Activated CD4-positive, alpha-beta T cell treated with anti-CD3 and anti-CD28 coated beads for 36 hours (primary cell): ENCODE data around the gene CFAP46. TPM values are rescaled to one million over a fixed set of nuclear protein-coding genes. Genes with fewer than 3 reads are reported as not detected.
"Not testable (repeated sequence)": the region's sequence is repeated elsewhere in the genome, so short reads cannot be mapped to it uniquely, and the experiment has no call there.

Experiments used
- ATAC-seq: fragments of 200-7000 bp; cut with Tn5 transposase; one replicate; pipeline ENCODE4 v1.10.0; 2021; ENCODE audit warnings: mild to moderate bottlenecking, moderate library complexity
- CTCF ChIA-PET: fragments of 350-600 bp; sonication (Branson Sonifier 250); formaldehyde crosslinking; loops from one replicate; lab custom pipeline; 2021; ENCODE audit warnings: antibody characterized with exemption; lab: Charles Lee
- POLR2A ChIA-PET: fragments of 350-600 bp; sonication (Branson Sonifier 250); formaldehyde crosslinking; loops from one replicate; lab custom pipeline; 2021; ENCODE audit warnings: antibody characterized with exemption, inconsistent platforms; lab: Charles Lee
- DNase-seq: peaks from one replicate; pipeline ENCODE4 v3.0.0-alpha.2; 2020
- H3K27ac Mint-ChIP-seq: one replicate; pipeline ENCODE4 v1.8.0; 2021; ENCODE audit warnings: mixed read lengths
- H3K27me3 Mint-ChIP-seq: one replicate; pipeline ENCODE4 v1.8.0; 2021; ENCODE audit warnings: mixed read lengths
- H3K36me3 Mint-ChIP-seq: one replicate; pipeline ENCODE4 v1.8.0; 2021; ENCODE audit warnings: low read depth, mixed read lengths
- H3K4me1 Mint-ChIP-seq: one replicate; pipeline ENCODE4 v1.8.0; 2021; ENCODE audit warnings: mixed read lengths
- H3K4me3 Mint-ChIP-seq: one replicate; pipeline ENCODE4 v1.8.0; 2021; ENCODE audit warnings: mild to moderate bottlenecking, moderate library complexity, mixed read lengths
- H3K9me3 Mint-ChIP-seq: one replicate; pipeline ENCODE4 v1.8.0; 2021; ENCODE audit warnings: low read depth, mixed read lengths
- intact Hi-C, 2 experiments: fragments of 100-400 bp; cut with DNase I in 1 of 2; cut with micrococcal nuclease in 1 of 2; formaldehyde crosslinking; loops; one replicate each; pipeline versions ENCODE4 v1.14.2 to v1.15.1; 2022 to 2024; cut with DNase I, micrococcal nuclease
- total RNA-seq, 2 experiments: library from RNA; stranded (reverse); gene quantifications; one replicate each; pipeline ENCODE4 v1.2.3, GENCODE V29; 2021

CFAP46 gene
- total RNA-seq, 2 experiments from 2014 or later, result 0.16 to 0.21 TPM

- ChIA-PET POLR2A (no interaction called here), CTCF (interaction anchor here (0.9 kb wide), 1 partner anchor 34 kb away, joined by 3 read pairs; no protein-coding TSS in a partner anchor)
- Mint-ChIP-seq H3K36me3 (no peaks in the 10 kb centered on the region), H3K4me3 (no peak overlapping the region), H3K27me3 (no peaks in the 10 kb centered on the region), H3K27ac (no peak overlapping the region), H3K9me3 (no peaks in the 10 kb centered on the region), H3K4me1 (no peaks in the 10 kb centered on the region)
- intact Hi-C loops, result no loop called here
- ATAC-seq, result no peak
- no peak for DNase-seq
These were observed 140.3 kb downstream of the CFAP46 start for GRCh38 chr10:132802048-132802447.

- intact Hi-C loops, result no loop called here
- no peak overlapping the region for H3K27ac Mint-ChIP-seq
- no peak overlapping the region for H3K4me3 Mint-ChIP-seq
- H3K9me3 Mint-ChIP-seq, result no peaks in the 10 kb centered on the region
- ChIA-PET POLR2A (no interaction called here), CTCF (no interaction called here)
- DNase-seq (no peak), ATAC-seq (no peak)
- no peaks in the 10 kb centered on the region for H3K27me3 Mint-ChIP-seq
- H3K4me1 Mint-ChIP-seq, result no peaks in the 10 kb centered on the region
- no peaks in the 10 kb centered on the region for H3K36me3 Mint-ChIP-seq
These were observed 142.5 kb downstream of the CFAP46 start for GRCh38 chr10:132799865-132800264.

- no peak for ATAC-seq
- no peaks in the 10 kb centered on the region for H3K4me1 Mint-ChIP-seq
- H3K27ac Mint-ChIP-seq, result no peak overlapping the region
- H3K27me3 Mint-ChIP-seq, result no peaks in the 10 kb centered on the region
- no peaks in the 10 kb centered on the region for H3K36me3 Mint-ChIP-seq
- intact Hi-C loops, result no loop called here
- POLR2A ChIA-PET, result no interaction called here
- no peak overlapping the region for H3K4me3 Mint-ChIP-seq
- CTCF ChIA-PET, result interaction anchor here (0.5 kb wide), 1 partner anchor 24 kb away, joined by 3 read pairs; no protein-coding TSS in a partner anchor
- DNase-seq, result no peak
- no peaks in the 10 kb centered on the region for H3K9me3 Mint-ChIP-seq
These were observed 143.5 kb downstream of the CFAP46 start for GRCh38 chr10:132798876-132799275.

GRCh38 chr10:132798403-132798802 lies 144.0 kb downstream of the CFAP46 start:
- POLR2A ChIA-PET, result no interaction called here
- CTCF ChIA-PET, result interaction anchor here (0.5 kb wide), 1 partner anchor 24 kb away, joined by 3 read pairs; no protein-coding TSS in a partner anchor
- Mint-ChIP-seq H3K4me1 (no peaks in the 10 kb centered on the region), H3K9me3 (no peaks in the 10 kb centered on the region), H3K27me3 (no peaks in the 10 kb centered on the region), H3K36me3 (no peaks in the 10 kb centered on the region), H3K4me3 (no peak overlapping the region), H3K27ac (no peak overlapping the region)
- intact Hi-C loops, result no loop called here
- ATAC-seq (no peak), DNase-seq (no peak)

GRCh38 chr10:132797986-132798385 lies 144.4 kb downstream of the CFAP46 start:
- H3K36me3 Mint-ChIP-seq, H3K4me3 Mint-ChIP-seq, intact Hi-C loops: not testable (repeated sequence)

GRCh38 chr10:132796846-132797245 lies 145.5 kb downstream of the CFAP46 start:
- DNase-seq (no peak), ATAC-seq (no peak)
- CTCF ChIA-PET, result no interaction called here
- Mint-ChIP-seq H3K27ac (no peak overlapping the region), H3K4me3 (no peak overlapping the region), H3K4me1 (no peaks in the 10 kb centered on the region), H3K27me3 (no peaks in the 10 kb centered on the region), H3K9me3 (no peaks in the 10 kb centered on the region), H3K36me3 (no peaks in the 10 kb centered on the region)
- POLR2A ChIA-PET, result no interaction called here
- intact Hi-C loops, result no loop called here

More at GRCh38 chr10:132797986-132798385, 144.4 kb downstream of the CFAP46 start:
- CTCF ChIA-PET, H3K27me3 Mint-ChIP-seq, H3K27ac Mint-ChIP-seq, H3K9me3 Mint-ChIP-seq, POLR2A ChIA-PET, ATAC-seq, H3K4me1 Mint-ChIP-seq, DNase-seq: not testable (repeated sequence)

- peaks cover 8% of the 10 kb centered on the region for H3K27me3 Mint-ChIP-seq
- CTCF ChIA-PET, result no interaction called here
- no peaks in the 10 kb centered on the region for H3K36me3 Mint-ChIP-seq
- POLR2A ChIA-PET, result no interaction called here
- DNase-seq, result no peak
- intact Hi-C loops, result loop anchor here in 1 of 2 experiments (1.0 kb wide), 1 partner anchor 140 kb away; no protein-coding TSS in a partner anchor
- no peak overlapping the region for H3K4me3 Mint-ChIP-seq
- H3K9me3 Mint-ChIP-seq, result no peaks in the 10 kb centered on the region
- no peak for ATAC-seq
- H3K4me1 Mint-ChIP-seq, result no peaks in the 10 kb centered on the region
- H3K27ac Mint-ChIP-seq, result no peak overlapping the region
These were observed 148.2 kb downstream of the CFAP46 start for GRCh38 chr10:132793871-132794849.

- CTCF ChIA-PET, result no interaction called here
- DNase-seq, result no peak
- ATAC-seq, result no peak
- Mint-ChIP-seq H3K27ac (no peak overlapping the region), H3K4me3 (no peak overlapping the region), H3K9me3 (no peaks in the 10 kb centered on the region), H3K36me3 (no peaks in the 10 kb centered on the region), H3K4me1 (no peaks in the 10 kb centered on the region), H3K27me3 (peaks cover 11% of the 10 kb centered on the region)
- POLR2A ChIA-PET, result no interaction called here
- intact Hi-C loops, result no loop called here
These were observed 149.2 kb downstream of the CFAP46 start for GRCh38 chr10:132793213-132793612.

- intact Hi-C loops, result no loop called here
- POLR2A ChIA-PET, result no interaction called here
- peaks cover 11% of the 10 kb centered on the region for H3K27me3 Mint-ChIP-seq
These were observed 149.6 kb downstream of the CFAP46 start for GRCh38 chr10:132792796-132793195.

GRCh38 chr10:132792099-132792498 lies 150.3 kb downstream of the CFAP46 start:
- H3K27ac Mint-ChIP-seq, DNase-seq, H3K4me3 Mint-ChIP-seq, H3K9me3 Mint-ChIP-seq, POLR2A ChIA-PET, H3K4me1 Mint-ChIP-seq, CTCF ChIA-PET, ATAC-seq, intact Hi-C loops, H3K36me3 Mint-ChIP-seq: not testable (repeated sequence)
- peaks cover 11% of the 10 kb centered on the region for H3K27me3 Mint-ChIP-seq

More at GRCh38 chr10:132792796-132793195, 149.6 kb downstream of the CFAP46 start:
- Mint-ChIP-seq H3K4me3 (no peak overlapping the region), H3K4me1 (no peaks in the 10 kb centered on the region), H3K36me3 (no peaks in the 10 kb centered on the region), H3K9me3 (no peaks in the 10 kb centered on the region), H3K27ac (no peak overlapping the region)
- DNase-seq (no peak), ATAC-seq (no peak)
- CTCF ChIA-PET, result no interaction called here

- Mint-ChIP-seq H3K4me1 (no peaks in the 10 kb centered on the region), H3K27me3 (peaks cover 11% of the 10 kb centered on the region), H3K27ac (no peak overlapping the region), H3K9me3 (no peaks in the 10 kb centered on the region), H3K4me3 (no peak overlapping the region), H3K36me3 (no peaks in the 10 kb centered on the region)
- ATAC-seq (no peak), DNase-seq (no peak)
- intact Hi-C loops, result no loop called here
- POLR2A ChIA-PET, result no interaction called here
- CTCF ChIA-PET, result no interaction called here
These were observed 151.2 kb downstream of the CFAP46 start for GRCh38 chr10:132790934-132791829.
